GM23338 (cell line): Measurements from ENCODE around the gene FAM81A. TPM values are rescaled to one million over a fixed set of nuclear protein-coding genes. Genes with fewer than 3 reads are reported as not detected.

Experiments used
- ATAC-seq: fragments of 200-7000 bp; cut with Tn5 transposase; 3 replicates; pipeline ENCODE4 v1.9.1; 2020
- DNase-seq: peaks from one replicate; pipeline ENCODE4 v3.0.0-alpha.2; 2015; ENCODE audit warnings: low spot score
- H2AFZ ChIP-seq: fragments of 200-600 bp; sonication (generic); 2 replicates; pipeline ENCODE4 v1.8.0; 2016; ENCODE audit warnings: antibody characterized with exemption, mild to moderate bottlenecking, moderate library complexity
- H3F3A ChIP-seq: fragments of 200-600 bp; sonication (generic); replicated peaks from 2 replicates; pipeline ENCODE4 v1.8.0; 2017; ENCODE audit warnings: antibody characterized with exemption, mixed run types, low read depth
- H3K27ac ChIP-seq: fragments of 200-600 bp; sonication (generic); 2 replicates; pipeline ENCODE4 v1.6.1; 2016; ENCODE audit warnings: low read depth
- H3K27me3 ChIP-seq: fragments of 200-600 bp; sonication (generic); 2 replicates; pipeline ENCODE4 v1.8.0; 2016; ENCODE audit warnings: mild to moderate bottlenecking, mixed run types, moderate library complexity; ENCODE audit not compliant: insufficient read depth
- H3K36me3 ChIP-seq: fragments of 200-600 bp; sonication (generic); 2 replicates; pipeline ENCODE4 v1.8.0; 2016; ENCODE audit warnings: mild to moderate bottlenecking; ENCODE audit not compliant: insufficient read depth
- H3K4me1 ChIP-seq: fragments of 200-600 bp; sonication (generic); 2 replicates; pipeline ENCODE4 v1.8.0; 2016; ENCODE audit warnings: mild to moderate bottlenecking, moderate library complexity; ENCODE audit not compliant: insufficient read depth
- H3K4me2 ChIP-seq: fragments of 200-600 bp; sonication (generic); 2 replicates; pipeline ENCODE4 v1.7.1; 2017; ENCODE audit warnings: mixed run types
- H3K4me3 ChIP-seq: fragments of 200-600 bp; sonication (generic); 2 replicates; pipeline ENCODE4 v1.6.1; 2016; ENCODE audit warnings: mixed run types
- H3K79me2 ChIP-seq: fragments of 200-600 bp; sonication (generic); replicated peaks from 2 replicates; pipeline ENCODE4 v1.8.0; 2017; ENCODE audit warnings: mild to moderate bottlenecking; ENCODE audit not compliant: insufficient read depth
- H3K9me2 ChIP-seq: fragments of 200-600 bp; sonication (generic); 2 replicates; pipeline ENCODE4 v1.8.0; 2017; ENCODE audit not compliant: insufficient read depth
- H4K20me1 ChIP-seq: fragments of 200-600 bp; sonication (generic); replicated peaks from 2 replicates; pipeline ENCODE4 v1.8.0; 2017; ENCODE audit warnings: mild to moderate bottlenecking; ENCODE audit not compliant: insufficient read depth
- H3K27ac Mint-ChIP-seq: 2 replicates; pipeline ENCODE4 v1.8.0; 2020; ENCODE audit warnings: inconsistent platforms, mild to moderate bottlenecking, moderate library complexity, mixed read lengths
- H3K27me3 Mint-ChIP-seq: 3 replicates; pipeline ENCODE4 v1.8.0; 2022; ENCODE audit warnings: low read depth, mild to moderate bottlenecking, moderate library complexity, mixed read lengths, inconsistent platforms; ENCODE audit not compliant: insufficient read depth, poor library complexity
- H3K36me3 Mint-ChIP-seq: 3 replicates; pipeline ENCODE4 v1.8.0; 2021; ENCODE audit warnings: low read depth, mild to moderate bottlenecking, inconsistent platforms, moderate library complexity, mixed read lengths
- H3K4me1 Mint-ChIP-seq: 3 replicates; pipeline ENCODE4 v1.8.0; 2020; ENCODE audit warnings: mild to moderate bottlenecking, inconsistent platforms, mixed read lengths
- H3K4me3 Mint-ChIP-seq: 3 replicates; pipeline ENCODE4 v1.8.0; 2021; ENCODE audit warnings: moderate library complexity, mild to moderate bottlenecking, inconsistent platforms, mixed read lengths
- H3K9me3 Mint-ChIP-seq: 3 replicates; pipeline ENCODE4 v1.8.0; 2020; ENCODE audit warnings: moderate library complexity, mild to moderate bottlenecking, inconsistent platforms, mixed read lengths
- CREB1 ChIP-seq: fragments of 250-450 bp; sonication (Bioruptor Pico); IDR thresholded peaks from 2 replicates; pipeline ENCODE4 v1.5.0; 2020; ENCODE audit warnings: low read depth, mild to moderate bottlenecking, moderate library complexity
- CTCF ChIP-seq, 2 experiments: fragments of 200-600 bp in 1 of 2; sonication (generic) in 1 of 2; conservative IDR thresholded peaks; 2 replicates each; pipeline versions ENCODE4 v1.5.1 to v1.6.1; 2016 to 2017; ENCODE audit warnings: antibody characterized with exemption in 2 of 2, low read depth in 2 of 2, mild to moderate bottlenecking in 2 of 2, moderate library complexity in 1 of 2
- EZH2 ChIP-seq: fragments of 200-600 bp; sonication (generic); IDR thresholded peaks from one replicate; pipeline ENCODE4 v1.8.0; 2017; ENCODE audit warnings: antibody characterized with exemption, mild to moderate bottlenecking, low read depth; ENCODE audit not compliant: unreplicated experiment
- EZH2phosphoT487 ChIP-seq: fragments of 200-600 bp; sonication (generic); IDR thresholded peaks from one replicate; pipeline ENCODE4 v1.8.1; 2018; ENCODE audit warnings: antibody characterized with exemption; ENCODE audit not compliant: unreplicated experiment
- JUNB ChIP-seq: IDR thresholded peaks from one replicate; pipeline ENCODE4 v1.6.1; 2016; ENCODE audit warnings: antibody characterized with exemption; ENCODE audit not compliant: unreplicated experiment
- NANOG ChIP-seq: IDR thresholded peaks from 2 replicates; pipeline ENCODE4 v1.6.1; 2016; ENCODE audit warnings: antibody characterized with exemption, borderline replicate concordance
- POLR2AphosphoS5 ChIP-seq: IDR thresholded peaks from 2 replicates; pipeline ENCODE4 v1.6.1; 2016; ENCODE audit warnings: antibody characterized with exemption, low read depth
- REST ChIP-seq: IDR thresholded peaks from one replicate; pipeline ENCODE4 v1.6.1; 2018; ENCODE audit warnings: antibody characterized with exemption; ENCODE audit not compliant: unreplicated experiment
- STAT1 ChIP-seq: IDR thresholded peaks from one replicate; pipeline ENCODE4 v1.6.1; 2016; ENCODE audit warnings: antibody characterized with exemption; ENCODE audit not compliant: unreplicated experiment
- ZNF114 ChIP-seq: fragments of 250-450 bp; sonication (Bioruptor Pico); IDR thresholded peaks from 2 replicates; pipeline ENCODE4 v1.5.0; 2020; ENCODE audit warnings: mild to moderate bottlenecking, moderate library complexity
- ZNF331 ChIP-seq: fragments of 250-450 bp; sonication (Bioruptor Pico); IDR thresholded peaks from 2 replicates; pipeline ENCODE4 v1.5.0; 2020; ENCODE audit warnings: low read depth, mild to moderate bottlenecking, moderate library complexity
- polyA plus RNA-seq: library from polyadenylated mRNA; unstranded; fragments of >200 nt; fragmentation: Nextera tagmentation; extraction: Ambion mirVana; gene quantifications from 2 replicates; pipeline ENCODE4 v1.2.1, GENCODE V29; 2016
- total RNA-seq: library from RNA; depleted of rRNA; stranded (reverse); fragments of >200 nt; shearing (Covaris generic); gene quantifications from 2 replicates; pipeline ENCODE4 v1.2.3, GENCODE V29; 2014
- TF ChIP-seq, protein P1 (sequence below): IDR thresholded peaks from 2 replicates; pipeline ENCODE4 v1.6.1; 2016; ENCODE audit warnings: antibody characterized with exemption

FAM81A gene
- total and polyA plus RNA-seq, 2 experiments from 2014 or later: 0.73 to 4.1 TPM

DNA sequence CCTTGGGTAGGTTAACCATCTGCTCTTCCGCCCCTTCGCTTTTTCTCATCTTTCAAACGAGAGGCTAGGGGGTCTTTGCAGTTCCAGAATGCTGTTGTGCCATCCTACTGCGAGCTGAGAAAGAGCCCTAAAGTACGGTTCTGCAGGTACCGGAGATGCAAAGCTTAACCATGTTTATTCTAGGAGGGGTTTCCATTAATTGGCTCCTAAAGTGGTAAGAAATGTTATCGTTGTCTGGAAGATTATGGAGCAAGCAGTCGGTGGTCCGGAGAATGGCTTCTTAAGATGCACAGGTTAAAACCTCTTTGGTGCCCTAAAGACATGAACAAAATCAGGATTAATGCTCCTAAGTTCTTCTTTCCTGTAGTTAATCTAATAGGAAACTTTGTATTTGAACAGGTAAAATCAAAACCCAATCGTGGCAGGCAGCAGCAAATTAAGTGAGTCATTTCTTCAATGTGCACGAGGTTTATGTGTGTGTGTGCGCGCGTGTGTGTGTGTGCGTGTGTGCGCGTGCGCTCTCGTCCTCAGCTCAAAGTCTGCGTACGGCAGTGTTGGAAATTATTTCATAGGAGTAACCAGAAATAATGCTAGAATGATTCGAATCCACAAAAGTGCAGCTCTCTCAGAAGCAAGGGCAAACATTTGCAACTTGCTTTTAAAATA lies 772 bp downstream of the FAM81A start (continued):
- TF ChIP-seq EZH2phosphoT487: no peak
- TF ChIP-seq, protein P1, sequence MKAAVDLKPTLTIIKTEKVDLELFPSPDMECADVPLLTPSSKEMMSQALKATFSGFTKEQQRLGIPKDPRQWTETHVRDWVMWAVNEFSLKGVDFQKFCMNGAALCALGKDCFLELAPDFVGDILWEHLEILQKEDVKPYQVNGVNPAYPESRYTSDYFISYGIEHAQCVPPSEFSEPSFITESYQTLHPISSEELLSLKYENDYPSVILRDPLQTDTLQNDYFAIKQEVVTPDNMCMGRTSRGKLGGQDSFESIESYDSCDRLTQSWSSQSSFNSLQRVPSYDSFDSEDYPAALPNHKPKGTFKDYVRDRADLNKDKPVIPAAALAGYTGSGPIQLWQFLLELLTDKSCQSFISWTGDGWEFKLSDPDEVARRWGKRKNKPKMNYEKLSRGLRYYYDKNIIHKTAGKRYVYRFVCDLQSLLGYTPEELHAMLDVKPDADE: no peak
- TF ChIP-seq POLR2AphosphoS5: no peak
- TF ChIP-seq CREB1 (CRISPR knock-in tag): no peak
- TF ChIP-seq ZNF331 (CRISPR knock-in tag): no peak
- TF ChIP-seq NANOG: no peak

DNA sequence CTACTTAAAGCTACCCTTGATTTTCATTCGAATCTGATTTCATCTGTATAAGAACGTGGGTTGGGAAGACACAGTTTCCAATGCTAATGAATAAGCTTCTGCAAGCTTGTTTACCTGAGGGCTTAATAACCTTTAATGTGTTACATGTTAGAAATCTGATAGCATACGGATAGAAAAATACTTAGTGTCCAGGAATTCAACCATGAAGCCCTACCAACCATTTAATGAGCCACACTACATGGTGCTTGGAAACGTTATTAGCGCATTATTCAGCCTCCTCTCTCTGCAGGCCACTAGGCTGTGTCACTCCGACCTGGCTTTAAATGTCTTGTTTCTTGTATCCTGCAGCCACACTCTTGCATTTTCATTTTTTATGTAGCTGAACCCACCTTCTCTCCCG lies 1.6 kb downstream of the FAM81A start:
- H3K36me3 Mint-ChIP-seq: no peaks in the 10 kb centered on the region
- no peaks in the 10 kb centered on the region for H3K36me3 ChIP-seq
- H3K4me2 ChIP-seq: no peak overlapping the region
- H3K79me2 ChIP-seq: no peaks in the 10 kb centered on the region
- DNase-seq: no peak
- H3K9me2 ChIP-seq: peaks cover 6% of the 10 kb centered on the region; the same call in 1 of the 2 replicates
- peaks cover 9% of the 10 kb centered on the region for H3K4me1 ChIP-seq
- no peaks in the 10 kb centered on the region; the same call in 2 of the 3 replicates for H3K9me3 Mint-ChIP-seq
- H3K4me3 ChIP-seq: no peak overlapping the region
- no peak overlapping the region for H3K27ac Mint-ChIP-seq
- H3K27me3 Mint-ChIP-seq: peaks cover 55% of the 10 kb centered on the region
- no peak for ATAC-seq
- no peak overlapping the region for H3K4me3 Mint-ChIP-seq
- H2AFZ ChIP-seq: no peak overlapping the region
- no peak overlapping the region for H3K27ac ChIP-seq
- peaks cover 12% of the 10 kb centered on the region; the same call in 1 of the 2 replicates for H3F3A ChIP-seq
- peaks cover 16% of the 10 kb centered on the region for H3K4me1 Mint-ChIP-seq
- no peaks in the 10 kb centered on the region; the same call in 1 of the 2 replicates for H4K20me1 ChIP-seq
- H3K27me3 ChIP-seq: peaks cover 64% of the 10 kb centered on the region
- TF ChIP-seq ZNF114 (CRISPR knock-in tag) (no peak), JUNB (no peak), NANOG (no peak), ZNF331 (CRISPR knock-in tag) (no peak), REST (no peak), STAT1 (no peak), EZH2 (no peak), CTCF (conservative IDR thresholded peaks at IDR 0.05; ENCODE audit: low read depth in 2 of 2) (no peak)
